ENCODE data around the gene TBC1D22A.
"Not testable (repeated sequence)": the region's sequence is repeated elsewhere in the genome, so short reads cannot be mapped to it uniquely, and the experiment has no call there.

The TBC1D22A gene

DNA sequence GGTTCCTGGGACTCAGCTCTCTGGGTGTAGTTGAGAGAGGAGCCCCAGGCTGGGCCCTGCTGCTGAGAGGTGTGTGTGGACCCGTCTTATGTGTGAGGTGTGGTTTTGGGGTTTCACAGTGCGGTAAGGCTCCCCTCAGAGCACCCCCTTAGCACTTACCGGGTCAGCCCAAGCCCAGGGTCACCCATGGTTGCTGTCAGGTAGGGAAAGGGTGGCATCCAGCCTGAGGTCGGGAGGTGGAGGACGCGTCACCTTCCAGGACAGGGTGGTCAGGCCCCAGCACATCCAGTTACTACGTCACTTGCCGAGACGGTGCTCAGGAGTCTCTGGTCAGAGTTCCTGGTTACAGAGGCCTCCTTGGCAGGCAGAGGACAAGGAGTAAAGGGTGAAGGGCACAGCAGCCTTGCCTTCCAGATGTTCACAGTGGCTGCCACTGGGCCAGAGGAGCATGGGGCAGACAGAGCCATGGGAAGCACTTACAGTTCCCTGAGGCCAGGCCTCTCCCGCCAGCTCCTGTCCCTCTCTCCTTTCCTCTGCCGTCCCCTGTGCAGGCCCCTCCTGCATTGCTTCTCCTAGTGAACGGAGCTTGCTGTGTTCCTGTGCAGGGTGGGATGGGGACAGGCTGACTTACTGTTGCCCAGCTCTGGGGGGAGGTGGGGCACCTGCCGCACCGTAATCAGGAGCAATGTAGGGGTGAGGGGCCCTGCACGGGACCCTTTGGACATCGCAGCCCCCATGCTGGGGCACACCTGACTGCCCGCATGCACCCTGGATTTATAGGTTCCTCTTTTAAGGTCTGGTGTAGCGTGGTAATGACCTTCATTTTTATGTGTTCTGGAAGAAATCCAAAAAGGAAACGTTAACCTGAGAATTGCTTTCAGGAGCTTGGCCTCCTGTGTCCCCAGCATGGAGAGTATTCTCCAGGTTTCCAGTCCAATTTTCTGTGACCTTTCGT lies 285.9 kb downstream of the TBC1D22A start:
- DNase-seq (ENCODE audit: low read depth in 2 of 2): no peak
- TF ChIP-seq, protein P1, sequence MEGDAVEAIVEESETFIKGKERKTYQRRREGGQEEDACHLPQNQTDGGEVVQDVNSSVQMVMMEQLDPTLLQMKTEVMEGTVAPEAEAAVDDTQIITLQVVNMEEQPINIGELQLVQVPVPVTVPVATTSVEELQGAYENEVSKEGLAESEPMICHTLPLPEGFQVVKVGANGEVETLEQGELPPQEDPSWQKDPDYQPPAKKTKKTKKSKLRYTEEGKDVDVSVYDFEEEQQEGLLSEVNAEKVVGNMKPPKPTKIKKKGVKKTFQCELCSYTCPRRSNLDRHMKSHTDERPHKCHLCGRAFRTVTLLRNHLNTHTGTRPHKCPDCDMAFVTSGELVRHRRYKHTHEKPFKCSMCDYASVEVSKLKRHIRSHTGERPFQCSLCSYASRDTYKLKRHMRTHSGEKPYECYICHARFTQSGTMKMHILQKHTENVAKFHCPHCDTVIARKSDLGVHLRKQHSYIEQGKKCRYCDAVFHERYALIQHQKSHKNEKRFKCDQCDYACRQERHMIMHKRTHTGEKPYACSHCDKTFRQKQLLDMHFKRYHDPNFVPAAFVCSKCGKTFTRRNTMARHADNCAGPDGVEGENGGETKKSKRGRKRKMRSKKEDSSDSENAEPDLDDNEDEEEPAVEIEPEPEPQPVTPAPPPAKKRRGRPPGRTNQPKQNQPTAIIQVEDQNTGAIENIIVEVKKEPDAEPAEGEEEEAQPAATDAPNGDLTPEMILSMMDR (IDR thresholded peaks at IDR 0.05; ENCODE audit: low read depth, low read length): no peak
- no peak overlapping the region for H3K4me3 ChIP-seq (replicated peaks in 1 of 2; ENCODE audit: low read depth in 2 of 2, low read length in 2 of 2)

DNA sequence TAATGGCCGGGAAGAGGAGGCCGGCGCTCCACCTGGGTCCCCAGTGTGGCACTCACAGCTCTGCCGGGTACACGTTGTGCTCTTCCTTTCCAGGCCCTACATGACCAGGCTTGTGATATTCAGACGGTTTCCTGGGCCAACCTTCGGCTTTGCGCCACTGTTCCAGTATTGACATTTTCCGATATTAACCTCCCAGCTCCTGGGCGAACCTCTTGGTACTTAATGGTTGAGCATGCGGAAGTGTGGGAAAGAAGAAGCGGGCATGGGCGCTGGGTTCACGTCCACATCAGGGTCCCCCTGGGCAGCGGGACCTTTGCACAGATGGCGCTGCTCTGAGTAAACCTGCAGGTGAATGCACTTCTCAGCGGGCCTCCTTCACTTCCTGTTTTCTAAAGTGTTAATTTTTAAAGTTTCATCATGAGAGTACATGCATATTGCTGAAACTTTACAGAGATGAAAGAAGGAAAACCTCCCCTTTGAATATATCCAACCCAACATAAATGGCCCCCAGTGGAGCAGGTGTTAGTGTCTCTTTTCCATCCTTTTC lies 286.7 kb downstream of the TBC1D22A start:
- TF ChIP-seq, protein P1 (IDR thresholded peaks at IDR 0.05; ENCODE audit: low read depth, low read length): no peak
- H3K4me3 ChIP-seq (replicated peaks in 1 of 2; ENCODE audit: low read depth in 2 of 2, low read length in 2 of 2): no peak overlapping the region
- no peak for DNase-seq (ENCODE audit: low read depth in 2 of 2)

DNA sequence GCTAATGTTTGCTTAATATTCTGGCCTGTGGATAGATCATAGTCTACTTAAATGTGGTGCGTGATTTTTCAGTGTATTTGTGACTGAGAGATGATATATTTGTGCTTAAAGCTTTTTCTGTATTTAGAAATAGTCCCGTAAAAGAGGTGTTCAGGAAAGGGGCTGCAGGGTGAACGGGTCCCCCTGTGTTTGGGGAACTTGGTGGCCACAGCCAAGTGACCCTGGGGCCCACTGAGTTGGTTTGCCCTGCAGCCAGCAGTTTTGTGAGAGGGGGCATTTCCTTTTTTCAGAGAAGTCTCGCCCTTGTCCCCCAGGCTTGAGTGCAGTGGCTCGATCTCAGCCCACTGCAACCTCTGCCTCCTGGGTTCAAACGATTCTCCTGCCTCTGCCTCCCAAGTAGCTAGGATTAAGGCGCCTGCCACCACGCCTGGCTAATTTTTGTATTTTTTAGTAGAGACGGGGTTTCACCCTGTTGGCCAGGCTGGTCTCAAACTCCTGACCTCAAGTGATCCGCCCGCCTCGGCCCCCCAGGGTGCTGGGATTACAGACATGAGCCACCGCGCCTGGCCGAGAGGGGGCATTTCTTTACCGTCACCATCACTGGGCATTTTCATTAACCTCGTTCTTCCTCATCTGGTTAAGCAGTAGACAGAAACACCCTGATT lies 287.4 kb downstream of the TBC1D22A start:
- not testable (repeated sequence) for DNase-seq (ENCODE audit: low read depth in 2 of 2); H3K4me3 ChIP-seq (replicated peaks in 1 of 2; ENCODE audit: low read depth in 2 of 2, low read length in 2 of 2)

DNA sequence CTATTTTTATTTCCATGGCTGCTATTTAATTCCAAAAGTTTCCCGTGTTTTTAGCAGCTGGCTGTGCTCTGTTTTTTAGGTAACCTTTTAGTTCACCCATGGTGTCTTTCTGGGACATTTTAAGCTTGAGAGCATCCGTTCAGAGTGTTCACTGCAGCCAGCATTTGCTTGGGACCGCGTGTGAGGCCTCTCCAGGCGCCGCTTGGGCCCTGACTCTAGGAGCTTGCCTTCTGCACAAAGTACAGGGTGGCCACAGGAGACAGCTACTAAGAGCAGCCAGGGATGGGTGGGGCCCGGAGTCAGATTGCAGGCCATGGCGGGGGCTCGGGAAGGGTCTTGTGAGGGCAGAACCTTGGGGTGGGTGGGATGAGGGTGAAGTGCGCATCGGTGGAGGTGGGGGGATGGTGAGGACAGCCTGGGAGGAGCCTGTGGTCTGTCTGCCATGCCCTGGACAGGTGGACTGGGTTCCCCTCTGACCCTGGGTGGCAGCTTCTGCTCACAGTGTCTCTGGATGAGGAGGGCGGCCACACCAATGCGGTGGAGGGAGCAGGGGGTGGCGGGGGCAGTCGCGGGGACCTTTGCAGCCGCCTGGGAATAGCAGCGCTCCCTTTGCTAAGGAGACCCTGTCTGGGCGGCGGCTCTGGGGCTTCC lies 288.1 kb downstream of the TBC1D22A start:
- TF ChIP-seq, protein P1 (IDR thresholded peaks at IDR 0.05; ENCODE audit: low read depth, low read length): no peak
- no peak for DNase-seq (ENCODE audit: low read depth in 2 of 2)

DNA sequence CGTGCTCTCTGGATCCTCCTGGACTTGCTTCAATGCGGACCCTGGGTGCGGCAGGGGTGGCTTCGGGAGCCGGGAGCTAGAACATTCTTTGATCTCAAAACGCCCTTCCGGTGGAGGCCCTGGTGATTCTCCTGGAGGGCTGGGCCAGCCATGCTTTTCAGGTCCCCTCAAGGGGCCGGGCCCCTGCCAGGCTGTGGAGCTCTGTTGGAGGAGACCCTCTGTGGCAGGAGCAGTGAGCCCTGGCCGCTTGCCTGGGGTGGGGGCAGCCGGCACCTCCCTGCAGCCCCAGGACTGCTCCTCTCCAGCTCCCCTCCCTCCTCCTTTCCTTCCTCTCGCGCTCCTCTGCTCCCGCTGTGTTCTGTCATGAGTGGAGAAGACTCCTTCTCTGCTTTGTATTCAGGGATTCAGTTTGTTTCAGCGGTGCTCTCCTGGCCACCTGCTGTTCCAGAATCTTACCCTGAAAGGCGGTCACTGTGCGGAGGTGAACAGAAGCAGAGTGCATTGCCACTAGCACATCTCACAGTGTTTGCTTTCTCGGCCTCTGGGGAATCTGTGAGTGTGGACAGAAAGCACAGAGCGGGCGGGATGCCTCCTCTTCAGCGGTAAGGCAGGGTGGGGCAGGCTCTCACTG lies 289.1 kb downstream of the TBC1D22A start:
- no peak overlapping the region for H3K4me3 ChIP-seq (replicated peaks in 1 of 2; ENCODE audit: low read depth in 2 of 2, low read length in 2 of 2)
- no peak for DNase-seq (ENCODE audit: low read depth in 2 of 2)
- TF ChIP-seq, protein P1 (IDR thresholded peaks at IDR 0.05; ENCODE audit: low read depth, low read length): no peak

More for the DNA sequence above, 288.1 kb downstream of the TBC1D22A start:
- no peak overlapping the region for H3K4me3 ChIP-seq (replicated peaks in 1 of 2; ENCODE audit: low read depth in 2 of 2, low read length in 2 of 2)

DNA sequence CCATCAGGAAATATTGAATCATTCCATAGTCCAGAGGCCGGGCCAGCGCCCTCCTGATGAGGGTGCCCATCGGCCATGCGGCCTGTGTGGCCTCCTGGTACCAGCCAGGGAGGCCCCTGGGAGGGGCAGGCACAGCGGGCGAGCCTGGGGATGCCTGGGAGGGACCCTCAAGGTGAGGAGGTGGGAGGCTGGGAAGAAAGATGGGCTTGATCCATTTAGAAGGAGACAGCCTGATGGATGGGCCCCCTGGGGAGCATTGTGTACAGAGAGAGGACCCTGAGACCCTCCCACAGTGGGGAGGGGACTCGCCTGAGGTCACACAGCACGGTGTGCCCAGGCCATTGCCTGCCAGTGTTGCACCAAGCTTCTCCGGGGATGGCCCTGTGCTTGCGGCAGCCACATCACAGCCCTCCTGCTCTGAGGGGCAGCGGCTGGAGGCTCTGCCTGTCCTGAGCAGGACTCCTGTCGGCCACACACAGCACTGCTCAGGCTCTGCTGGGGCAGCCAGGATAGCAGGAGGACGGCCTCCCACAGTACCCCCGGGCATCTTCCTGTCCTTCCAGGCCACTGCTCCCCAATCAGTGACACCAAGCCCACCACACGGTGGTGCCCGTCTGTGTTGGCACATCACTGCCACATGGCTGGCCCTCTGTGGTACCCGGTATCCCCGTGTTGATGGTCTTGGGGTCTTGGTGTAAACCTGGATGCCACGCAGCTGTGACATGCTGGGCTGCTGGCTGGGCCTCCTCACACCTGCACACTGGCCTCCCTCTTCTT lies 290.0 kb downstream of the TBC1D22A start:
- no peak overlapping the region for H3K4me3 ChIP-seq (replicated peaks in 1 of 2; ENCODE audit: low read depth in 2 of 2, low read length in 2 of 2)
- TF ChIP-seq, protein P1 (IDR thresholded peaks at IDR 0.05; ENCODE audit: low read depth, low read length): no peak
- no peak for DNase-seq (ENCODE audit: low read depth in 2 of 2)
